Stimulated activated CD8-positive, alpha-beta memory T cell treated with anti-CD3 and anti-CD28 coated beads, Interleukin-4, amount 100 ng/mL, for 48 hours (primary cell): Measurements from ENCODE around the gene NKAIN1.
"Not testable (repeated sequence)": the region's sequence is repeated elsewhere in the genome, so short reads cannot be mapped to it uniquely, and the experiment has no call there.

ENCODE experiments used
- DNase-seq: peaks from one replicate; pipeline ENCODE4 v3.0.0-alpha.2; 2020

Gene NKAIN1

DNA sequence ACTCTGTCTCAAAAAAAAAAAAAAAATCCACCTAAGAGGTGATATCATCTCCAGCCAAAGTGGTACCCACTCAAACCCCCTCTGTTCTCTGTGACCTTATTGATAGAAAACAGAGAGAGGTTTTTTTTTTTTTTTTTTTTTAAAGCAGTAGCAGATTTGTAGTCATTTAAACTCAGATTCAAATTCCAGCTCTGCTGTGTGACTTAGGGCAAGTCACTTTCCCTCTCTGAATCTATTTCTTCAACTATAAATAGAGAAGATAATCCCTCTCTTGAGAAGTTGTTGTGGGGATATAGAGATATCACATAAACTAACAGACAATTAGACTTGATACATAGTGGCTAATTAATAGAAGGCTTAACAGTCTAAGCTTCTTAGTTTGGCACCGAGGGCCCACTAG, 48.4 kb downstream of the NKAIN1 start:
- no peak for DNase-seq

DNA sequence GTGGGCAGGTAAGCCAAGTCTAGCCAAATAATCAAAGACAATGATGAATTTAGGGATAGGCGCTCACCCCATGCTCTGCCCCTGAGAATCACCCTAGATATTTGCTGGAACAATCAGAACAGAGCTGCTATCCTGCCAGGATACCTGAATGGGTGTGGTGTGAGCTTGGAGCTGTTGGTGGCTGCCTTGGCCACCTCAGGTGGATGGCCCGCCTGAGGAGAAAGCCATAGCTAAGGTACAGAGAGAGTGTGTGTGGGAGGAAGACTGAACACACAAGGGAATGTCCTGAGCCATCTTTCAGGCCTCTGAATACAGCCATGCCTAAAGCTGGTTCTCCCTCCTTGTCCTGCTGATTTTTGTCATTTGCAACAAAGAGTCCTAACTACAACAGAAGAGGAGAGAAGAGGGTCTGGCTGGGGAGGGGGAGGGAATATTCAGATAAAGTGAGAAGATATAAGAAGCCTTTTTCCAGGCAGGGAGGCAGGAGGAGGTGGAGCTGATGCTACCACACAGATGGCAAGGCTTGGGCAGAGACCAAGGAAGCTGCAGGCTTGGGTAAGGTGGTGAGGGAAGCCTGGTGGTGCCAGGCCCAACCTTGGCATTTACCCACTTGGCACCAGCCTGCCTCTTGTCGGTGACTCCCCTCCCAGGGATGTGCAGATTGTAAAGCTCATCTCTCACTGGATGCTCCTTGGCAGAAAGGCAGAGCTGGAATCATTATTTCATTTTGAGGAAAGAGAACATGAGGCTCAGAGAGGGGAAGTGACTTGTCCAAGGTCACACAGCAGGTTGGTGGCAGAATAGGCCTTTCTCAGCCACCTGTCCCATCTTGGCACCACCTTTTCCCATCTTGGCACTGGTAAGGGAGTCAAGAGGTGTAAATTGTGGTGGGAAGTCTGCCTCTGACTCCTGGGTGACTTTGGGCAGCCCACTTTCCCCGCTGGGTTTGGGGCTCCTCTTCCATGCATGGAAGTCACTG, 49.7 kb downstream of the NKAIN1 start:
- DNase-seq = no peak

DNA sequence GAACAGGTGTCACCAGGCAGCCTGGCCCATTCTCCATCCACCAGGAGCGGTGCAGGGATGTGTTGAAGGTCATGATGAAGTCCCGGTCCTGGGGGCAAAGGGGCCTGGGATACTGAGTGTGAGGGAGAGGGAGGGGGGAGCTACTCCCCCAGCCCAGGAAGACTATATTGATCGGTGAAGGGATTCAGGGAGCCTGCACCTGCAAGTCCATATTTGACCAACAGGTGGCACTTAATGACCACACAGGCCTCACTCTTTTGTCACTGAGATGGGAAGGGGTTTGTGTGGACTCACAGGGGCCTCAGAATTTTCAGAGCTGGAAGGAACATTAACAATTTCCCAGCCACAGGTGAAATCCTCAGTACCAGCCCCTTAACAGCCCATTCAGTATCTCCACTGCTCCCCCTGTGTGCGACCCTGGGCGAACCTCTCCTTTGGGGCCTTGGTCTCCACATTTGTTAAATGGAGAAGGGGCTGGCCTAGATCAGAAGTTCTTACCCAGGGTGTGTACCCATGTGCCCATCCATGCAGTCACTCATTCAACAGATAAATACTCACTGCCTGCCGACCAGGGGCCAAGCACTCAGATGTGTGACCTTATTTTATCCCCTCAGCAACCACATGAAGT, 55.6 kb downstream of the NKAIN1 start:
- DNase-seq = peak; percentile 61

DNA sequence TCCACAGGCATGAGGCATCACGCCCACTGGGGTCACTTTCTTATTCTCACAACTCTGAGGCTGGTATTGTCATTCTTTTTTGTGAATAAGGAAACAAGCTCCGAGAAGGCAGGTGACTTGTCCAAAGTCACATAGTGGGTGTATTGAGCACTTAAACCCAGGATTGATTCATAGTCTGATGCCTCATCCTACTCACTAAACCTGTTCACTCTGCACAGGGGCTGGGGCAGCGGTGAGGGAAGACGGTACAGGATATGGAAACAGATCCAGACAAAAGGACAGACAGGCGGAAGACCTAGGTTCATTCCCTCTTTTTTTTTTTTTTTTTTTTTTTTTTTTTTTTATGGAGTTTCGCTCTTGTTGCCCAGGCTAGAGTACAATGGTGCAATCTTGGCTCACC, 56.6 kb downstream of the NKAIN1 start:
- DNase-seq = no peak

DNA sequence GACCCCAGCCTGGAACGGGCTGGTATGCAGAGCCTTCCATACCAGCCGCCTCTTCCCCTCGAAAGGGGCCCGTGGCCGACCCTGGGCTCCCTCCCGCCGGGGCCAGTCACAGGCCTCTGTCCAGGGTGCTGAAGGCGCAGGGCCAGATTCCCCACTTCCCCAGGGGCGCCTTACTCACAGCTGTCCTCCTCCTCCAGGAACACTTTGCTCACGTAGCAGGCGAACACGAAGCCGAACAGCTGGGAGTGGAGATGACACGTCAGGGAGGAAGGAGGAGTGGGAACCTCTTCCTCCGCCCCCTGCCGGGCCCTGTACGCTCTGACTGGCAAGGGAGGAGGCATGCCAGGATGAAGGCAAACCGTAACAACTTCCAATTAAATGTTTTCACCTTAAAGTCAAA, 57.3 kb downstream of the NKAIN1 start:
- DNase-seq = peak; percentile 74

DNA sequence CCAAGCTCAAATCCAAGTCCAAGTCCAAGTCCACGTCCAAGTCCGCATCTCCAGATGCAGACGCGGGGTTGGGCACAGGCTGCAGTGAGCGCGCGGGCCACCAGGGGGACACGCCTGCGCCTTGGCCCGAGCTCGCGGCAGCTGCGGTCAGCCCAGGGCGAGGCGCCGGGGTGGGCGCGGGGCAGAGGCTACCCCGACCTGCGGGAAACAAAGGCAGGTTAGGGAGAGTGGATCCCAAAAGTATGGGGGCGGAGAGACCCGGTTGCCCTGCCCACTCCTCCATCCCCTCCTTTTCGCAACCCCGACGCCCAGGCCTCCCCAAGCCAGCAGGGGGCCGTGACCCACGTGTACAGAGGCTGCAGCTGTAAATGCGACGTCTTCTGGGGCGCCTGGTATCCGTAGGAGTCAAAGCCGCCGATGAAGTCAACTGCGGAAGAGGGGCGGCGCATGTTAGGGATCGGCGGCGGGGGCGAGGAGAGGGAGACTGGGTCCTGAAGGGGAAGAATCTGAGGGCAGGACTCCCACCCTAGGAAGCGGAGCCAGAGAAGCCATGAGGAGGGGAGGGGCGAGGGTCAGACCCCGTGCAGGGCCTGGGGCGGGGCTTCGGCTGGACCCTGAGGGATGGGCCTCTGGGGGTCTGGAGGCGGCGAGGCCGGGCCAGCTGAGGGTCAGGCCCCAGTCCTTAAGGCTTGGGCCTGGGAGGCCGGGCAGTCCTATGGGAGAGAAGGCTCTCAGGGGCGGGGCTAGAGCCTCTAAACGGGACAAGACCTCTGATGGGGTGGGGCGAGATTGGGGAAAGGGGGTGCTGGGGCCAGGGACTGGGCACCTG, 58.0 kb downstream of the NKAIN1 start:
- DNase-seq = peak; percentile 82

DNA sequence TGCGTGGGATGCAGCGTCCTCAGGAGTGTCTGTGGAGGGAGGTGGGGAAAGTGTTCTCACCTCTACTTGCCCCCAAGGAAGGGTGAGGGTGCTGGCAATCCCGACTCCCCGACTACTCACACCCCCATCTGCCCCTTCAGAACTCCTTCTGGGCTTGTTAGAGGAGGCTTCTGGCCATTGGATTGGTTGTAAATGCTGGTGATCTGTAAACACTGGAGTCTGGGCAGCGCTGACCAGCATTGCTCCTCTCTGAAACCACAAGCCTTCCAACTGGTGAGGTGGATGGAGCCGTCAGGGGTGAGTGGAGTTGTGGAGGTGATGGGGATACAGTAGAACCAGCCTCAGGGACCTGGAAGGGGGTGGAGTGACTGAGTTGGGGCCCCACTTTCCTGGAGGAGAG, 59.3 kb downstream of the NKAIN1 start:
- no peak for DNase-seq

DNA sequence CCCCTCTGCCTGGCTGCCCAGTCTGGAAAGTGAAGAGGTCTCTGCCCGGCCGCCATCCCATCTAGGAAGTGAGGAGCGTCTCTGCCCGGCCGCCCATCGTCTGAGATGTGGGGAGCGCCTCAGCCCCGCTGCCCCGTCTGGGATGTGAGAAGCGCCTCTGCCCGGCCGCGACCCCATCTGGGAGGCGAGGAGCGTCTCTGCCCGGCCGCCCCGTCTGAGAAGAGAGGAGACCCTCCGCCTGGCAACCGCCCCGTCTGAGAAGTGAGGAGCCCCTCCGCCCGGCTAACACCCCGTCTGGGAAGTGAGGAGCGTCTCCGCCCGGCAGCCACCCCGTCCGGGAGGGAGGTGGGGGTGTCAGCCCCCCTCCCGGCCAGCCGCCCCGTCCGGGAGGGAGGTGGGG, 63.4 kb downstream of the NKAIN1 start:
- DNase-seq = not testable (repeated sequence)

DNA sequence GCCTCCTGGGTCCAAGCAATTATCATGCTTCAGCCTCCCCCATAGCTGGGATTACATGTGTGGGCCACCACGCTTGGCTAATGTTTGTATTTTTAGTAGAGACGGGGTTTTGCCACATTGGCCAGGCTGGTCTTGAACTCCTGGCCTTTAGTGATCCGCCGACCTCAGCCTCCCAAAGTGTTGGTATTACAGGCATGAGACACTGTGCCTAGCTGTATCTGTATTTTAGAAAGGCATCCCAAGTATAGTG, 69.3 kb downstream of the NKAIN1 start:
- no peak for DNase-seq

DNA sequence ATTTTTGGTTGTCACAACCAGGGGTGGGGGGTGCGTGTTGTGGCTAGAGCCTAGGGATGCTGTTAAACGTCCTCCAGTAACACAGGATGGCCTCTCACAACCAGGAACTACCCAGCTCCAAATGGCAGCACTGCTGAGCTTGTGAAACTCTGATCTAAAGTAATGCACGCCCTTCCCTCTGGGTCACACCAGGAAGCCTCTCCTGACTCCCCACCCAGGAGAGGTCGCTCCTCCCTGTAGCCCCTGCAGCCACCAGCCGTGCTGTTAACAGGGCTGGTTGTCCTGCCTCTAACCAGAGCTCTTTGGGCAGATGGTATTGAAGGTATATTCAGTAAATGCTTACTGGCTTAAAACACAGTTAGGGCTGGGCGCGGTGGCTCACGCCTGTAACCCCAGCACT, 73.2 kb downstream of the NKAIN1 start:
- no peak for DNase-seq

DNA sequence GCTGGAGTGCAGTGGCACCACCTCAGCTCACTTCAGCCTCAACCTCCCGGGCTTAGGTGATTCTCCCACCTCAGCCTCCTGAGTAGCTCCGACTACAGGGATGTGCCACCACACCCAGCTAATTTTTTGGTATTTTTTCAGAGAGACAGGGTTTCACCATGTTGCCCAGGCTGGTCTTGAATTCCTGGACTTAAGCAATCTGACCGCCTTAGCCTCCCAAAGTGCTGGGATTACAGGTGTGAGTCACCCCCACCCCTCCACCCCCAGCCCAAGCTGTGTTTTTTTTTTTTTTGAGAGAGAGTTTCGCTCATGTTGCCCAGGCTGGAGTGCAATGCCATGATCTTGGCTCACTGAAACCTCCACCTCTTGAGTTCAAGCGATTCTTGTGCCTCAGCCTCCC, 75.4 kb downstream of the NKAIN1 start:
- no peak for DNase-seq

DNA sequence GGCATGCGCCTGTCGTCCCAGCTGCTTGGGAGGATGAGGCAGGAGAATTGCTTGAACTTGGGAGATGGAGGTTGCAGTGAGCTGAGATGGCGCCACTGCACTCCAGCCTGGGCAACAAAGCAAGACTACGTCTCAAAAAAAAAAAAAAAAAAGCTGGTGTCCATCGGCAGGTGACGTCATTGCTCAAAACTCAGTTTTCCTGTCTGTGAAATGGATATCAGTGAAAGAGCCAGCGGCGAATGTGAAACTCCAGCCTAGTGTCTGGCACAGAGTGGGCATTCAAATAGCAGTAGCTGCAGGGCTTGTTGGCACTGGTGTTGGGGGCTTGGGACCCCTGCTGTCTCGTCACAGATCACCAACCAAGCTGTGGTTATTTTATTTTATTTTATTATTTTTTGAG, 75.8 kb downstream of the NKAIN1 start:
- no peak for DNase-seq

DNA sequence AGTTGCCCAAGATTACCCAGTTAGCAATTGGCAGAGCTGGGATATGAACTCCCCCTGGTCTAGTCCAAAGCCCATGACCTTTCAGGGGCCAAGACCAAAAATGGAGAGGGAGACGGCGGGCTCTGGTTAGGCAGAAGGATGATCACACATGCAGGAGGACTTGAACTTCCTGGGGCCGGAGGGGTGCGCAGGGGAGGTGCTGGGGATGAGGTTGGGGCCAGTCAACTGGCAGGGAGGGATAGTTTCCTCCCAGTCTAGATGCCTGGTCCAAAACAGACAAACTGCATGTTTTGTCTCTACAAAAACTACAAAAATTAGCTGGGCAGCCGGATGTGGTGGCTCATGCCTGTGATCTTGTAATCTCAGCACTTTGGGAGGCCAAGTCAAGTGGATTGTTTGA, 78.1 kb downstream of the NKAIN1 start:
- DNase-seq = no peak

DNA sequence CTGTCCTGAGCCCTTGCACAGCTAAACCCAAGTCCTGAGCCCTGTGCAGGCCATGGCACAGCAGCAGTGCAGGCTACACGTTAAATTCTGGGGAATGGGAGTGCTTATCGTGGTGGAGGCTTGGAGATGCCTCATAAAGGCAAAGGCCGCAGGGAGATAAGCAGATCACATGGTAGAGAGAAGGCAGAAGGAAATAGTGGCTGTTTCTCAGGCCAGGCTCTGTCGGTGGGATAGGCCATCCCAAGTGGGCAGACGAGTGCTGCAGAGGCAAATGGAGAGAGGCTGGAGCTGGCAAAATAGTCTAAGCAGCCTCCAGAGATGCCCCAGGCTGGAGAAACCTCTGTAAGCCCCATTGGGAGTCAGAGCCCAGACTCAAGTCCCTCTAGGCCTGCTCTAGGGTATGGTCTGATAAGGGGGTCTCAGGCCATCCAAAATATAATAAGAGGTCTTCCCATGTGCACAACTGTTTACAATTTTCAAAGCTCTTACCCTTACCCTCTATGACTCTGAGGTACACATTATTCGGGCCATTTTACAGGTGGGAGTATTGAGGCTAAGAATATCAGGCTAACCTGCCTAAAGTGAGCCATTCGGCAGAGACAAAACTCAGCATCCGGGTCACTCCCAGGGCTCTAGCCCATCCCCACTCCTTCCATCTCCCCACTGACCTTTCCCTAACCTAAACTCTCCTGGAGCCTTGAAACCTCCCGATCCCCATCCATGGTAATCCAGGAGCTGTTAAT, 79.6 kb downstream of the NKAIN1 start:
- no peak for DNase-seq

DNA sequence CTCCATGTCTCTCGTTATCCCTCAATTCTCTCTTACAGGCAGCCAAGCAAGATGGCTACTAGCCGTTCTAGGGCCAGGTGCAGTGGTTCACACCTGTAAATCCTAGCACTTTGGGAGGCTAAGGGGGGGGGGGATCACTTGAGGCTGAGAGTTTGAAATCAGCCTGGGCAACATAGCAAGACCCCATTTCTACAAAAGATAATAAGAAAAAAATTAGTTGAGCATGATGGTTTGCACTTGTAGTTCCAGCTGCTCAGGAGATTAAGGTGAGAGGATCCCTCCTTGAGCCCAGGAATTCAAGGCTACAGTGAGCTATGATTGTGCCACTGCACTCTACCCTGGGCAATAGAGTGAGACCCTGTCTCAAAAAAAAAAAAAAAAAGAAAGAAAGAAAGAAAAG, 80.4 kb downstream of the NKAIN1 start:
- DNase-seq = no peak

DNA sequence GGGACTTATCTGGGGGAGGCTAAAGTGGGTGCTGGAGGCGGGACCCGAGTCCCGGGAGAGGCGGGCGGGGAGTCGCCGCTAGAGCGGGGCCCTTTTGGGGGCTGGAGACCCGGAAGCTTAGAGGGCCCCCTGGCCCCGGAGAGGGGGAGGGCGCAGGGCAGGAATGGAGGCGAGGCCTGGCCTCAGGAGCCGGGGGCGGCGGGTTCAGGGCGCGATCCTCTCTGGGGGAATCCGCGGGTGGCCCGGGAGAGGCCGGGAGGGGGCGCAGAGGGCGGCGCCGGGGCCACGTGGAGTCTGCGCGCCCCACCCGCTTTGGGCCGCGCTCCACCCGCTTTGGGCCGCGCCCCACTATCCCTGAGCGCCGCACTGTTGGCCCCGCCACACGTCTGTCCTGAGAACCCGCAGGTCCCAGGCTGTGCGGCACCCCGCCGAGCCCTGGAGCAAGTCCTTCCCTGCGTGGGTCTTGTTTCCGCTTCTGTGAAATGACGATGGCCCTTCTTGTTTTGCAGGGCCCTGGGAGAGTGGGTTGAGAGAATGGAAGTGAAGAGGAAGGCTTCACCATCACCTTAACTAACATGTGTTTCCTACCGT, 84.4 kb downstream of the NKAIN1 start:
- peak; percentile 84 for DNase-seq

DNA sequence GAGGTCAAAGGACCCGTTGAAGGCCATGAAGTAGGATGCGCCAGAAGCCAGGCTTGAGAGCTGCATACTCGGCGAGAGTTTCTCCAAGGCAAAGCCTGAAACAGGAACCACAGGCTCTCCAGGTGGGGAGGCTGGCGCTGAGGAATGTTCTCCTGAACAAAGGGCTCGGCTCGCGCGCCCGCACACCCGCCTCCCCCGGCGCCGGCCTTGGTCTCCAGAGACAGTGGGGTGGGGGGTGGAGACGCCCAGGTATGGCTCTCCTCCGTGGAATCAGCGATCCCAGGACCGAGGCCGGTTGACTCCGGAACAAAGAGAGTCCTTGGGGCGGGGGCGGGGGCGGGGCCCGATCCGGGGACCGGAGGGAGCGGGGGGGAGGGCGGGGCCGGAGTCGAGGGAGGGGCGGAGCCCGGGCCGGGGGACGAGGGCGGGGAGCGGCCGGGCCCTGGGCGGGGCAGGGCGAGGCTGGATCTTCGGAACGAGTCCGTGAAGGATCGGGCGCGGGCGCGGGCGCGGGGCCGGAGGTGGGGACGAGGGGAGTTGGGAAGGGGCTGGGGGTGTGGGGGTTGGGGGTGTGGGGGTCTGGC, 85.0 kb downstream of the NKAIN1 start:
- DNase-seq = peak; percentile 83

DNA sequence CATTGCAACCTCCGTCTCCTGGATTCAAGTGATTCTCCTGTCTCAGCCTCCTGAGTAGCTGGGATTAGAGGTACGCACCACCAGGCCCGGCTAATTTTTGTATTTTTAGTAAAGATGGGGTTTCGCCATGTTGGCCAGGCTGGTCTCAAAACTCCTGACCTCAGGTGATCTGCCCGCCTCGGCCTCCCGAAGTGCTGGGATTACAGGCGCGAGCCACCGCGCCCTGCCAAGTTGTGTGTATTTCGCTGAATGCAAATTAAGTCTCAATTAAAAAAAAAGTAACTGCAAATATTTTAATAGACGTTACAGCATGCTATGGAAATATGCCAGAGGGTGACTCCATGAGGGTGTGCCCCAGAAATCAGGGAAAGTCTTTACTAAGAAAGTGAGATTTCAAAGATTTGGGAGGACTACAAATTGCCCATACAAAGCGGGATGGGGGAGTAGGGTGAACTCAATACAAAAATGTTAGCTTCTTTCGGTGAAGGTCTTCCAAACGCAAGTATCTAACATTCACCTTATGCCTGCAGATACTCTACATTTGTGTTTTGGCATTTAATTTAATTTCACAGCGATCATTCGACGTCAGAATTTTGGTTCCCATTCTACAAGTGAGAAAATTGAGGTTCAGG, 85.6 kb downstream of the NKAIN1 start:
- no peak for DNase-seq

DNA sequence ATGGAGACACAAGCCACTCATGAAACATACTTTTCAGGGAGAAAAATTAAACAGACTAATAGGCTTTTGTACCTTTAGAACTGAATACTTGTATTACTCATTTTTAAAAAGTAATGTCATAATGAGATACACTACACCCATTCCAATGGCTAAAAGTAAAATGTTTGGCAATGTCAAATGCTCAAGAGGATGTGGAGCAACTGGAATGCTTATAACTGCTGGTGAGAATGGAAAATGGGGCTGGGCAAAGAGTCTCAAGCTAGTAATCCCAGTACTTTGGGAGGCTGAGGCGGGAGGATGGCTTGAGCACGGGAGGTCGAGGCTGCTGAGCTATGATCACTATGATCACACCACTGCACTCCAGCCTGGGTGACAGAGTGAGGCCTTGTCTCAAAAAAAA, 86.3 kb downstream of the NKAIN1 start:
- no peak for DNase-seq

DNA sequence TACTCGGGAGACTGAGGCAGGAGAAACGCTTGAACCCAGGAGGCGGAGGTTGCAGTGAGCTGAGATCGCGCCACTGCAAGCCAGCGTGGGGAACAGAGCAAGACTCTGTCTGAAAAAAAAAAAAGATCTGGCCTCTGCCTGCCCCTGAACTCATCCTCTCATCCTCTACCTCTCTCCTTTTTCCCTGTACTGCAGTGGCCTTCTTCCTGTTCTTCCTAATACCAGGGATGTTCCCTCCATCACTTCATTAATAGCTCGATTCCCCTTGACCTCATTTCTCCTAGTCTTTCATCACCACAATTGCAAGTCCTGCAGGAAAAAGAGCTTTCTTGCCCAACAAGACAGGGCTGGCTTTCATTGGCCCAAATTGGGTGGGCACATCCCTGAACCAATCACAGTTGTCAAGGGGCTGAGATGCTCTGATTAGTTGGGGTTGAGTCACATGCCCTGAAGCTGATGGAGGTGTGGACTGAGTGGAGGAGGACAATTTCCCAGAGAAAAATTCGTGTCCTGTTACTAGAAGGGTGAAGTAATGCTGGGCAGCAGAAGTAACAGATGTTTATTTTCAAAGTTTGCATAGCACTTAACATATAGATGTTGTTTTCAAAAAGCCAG, 87.4 kb downstream of the NKAIN1 start:
- no peak for DNase-seq

DNA sequence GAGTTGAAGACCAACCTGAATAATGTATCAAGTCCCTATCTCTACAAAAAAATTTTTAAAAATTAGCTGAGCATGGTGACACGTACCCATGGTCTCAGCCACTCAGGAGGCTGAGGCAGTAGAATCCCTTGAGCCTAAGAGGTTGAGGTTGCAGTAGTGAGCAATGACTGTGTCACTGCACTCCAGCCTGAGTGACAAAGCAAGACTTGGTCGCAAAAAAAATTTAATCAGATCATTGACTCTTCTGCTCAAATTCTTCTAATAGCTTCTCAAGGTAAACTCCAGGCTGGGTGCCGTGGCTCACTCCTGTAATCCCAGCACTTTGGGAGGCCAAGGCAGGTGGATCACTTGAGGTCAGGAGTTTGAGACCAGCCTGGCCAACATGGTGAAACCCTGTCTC, 88.3 kb downstream of the NKAIN1 start:
- no peak for DNase-seq
